Measurements from ENCODE around the gene RWDD4.

GRCh38 chr4:183624548-183624947 is 34.4 kb downstream of the RWDD4 start:
- TF ChIP-seq, protein P1, sequence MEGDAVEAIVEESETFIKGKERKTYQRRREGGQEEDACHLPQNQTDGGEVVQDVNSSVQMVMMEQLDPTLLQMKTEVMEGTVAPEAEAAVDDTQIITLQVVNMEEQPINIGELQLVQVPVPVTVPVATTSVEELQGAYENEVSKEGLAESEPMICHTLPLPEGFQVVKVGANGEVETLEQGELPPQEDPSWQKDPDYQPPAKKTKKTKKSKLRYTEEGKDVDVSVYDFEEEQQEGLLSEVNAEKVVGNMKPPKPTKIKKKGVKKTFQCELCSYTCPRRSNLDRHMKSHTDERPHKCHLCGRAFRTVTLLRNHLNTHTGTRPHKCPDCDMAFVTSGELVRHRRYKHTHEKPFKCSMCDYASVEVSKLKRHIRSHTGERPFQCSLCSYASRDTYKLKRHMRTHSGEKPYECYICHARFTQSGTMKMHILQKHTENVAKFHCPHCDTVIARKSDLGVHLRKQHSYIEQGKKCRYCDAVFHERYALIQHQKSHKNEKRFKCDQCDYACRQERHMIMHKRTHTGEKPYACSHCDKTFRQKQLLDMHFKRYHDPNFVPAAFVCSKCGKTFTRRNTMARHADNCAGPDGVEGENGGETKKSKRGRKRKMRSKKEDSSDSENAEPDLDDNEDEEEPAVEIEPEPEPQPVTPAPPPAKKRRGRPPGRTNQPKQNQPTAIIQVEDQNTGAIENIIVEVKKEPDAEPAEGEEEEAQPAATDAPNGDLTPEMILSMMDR (conservative IDR thresholded peaks at IDR 0.05; ENCODE audit: low read depth, low read length) = no peak
- no peak for TF ChIP-seq EZH2 (IDR thresholded peaks at IDR 0.05; ENCODE audit: borderline replicate concordance, low read depth, low read length, poor library complexity, severe bottlenecking)

Measured in A673 (cell line).